NCI-H146 treated with DMSO at 0.1 percent for 48 hours (cell line): Measurements from ENCODE around the gene EHMT1.

Experiments used
- DNase-seq: peaks from one replicate; lab custom pipeline; 2025; ENCODE audit not compliant: unreplicated experiment; lab: John Stamatoyannopoulos, UW

Gene EHMT1

DNA sequence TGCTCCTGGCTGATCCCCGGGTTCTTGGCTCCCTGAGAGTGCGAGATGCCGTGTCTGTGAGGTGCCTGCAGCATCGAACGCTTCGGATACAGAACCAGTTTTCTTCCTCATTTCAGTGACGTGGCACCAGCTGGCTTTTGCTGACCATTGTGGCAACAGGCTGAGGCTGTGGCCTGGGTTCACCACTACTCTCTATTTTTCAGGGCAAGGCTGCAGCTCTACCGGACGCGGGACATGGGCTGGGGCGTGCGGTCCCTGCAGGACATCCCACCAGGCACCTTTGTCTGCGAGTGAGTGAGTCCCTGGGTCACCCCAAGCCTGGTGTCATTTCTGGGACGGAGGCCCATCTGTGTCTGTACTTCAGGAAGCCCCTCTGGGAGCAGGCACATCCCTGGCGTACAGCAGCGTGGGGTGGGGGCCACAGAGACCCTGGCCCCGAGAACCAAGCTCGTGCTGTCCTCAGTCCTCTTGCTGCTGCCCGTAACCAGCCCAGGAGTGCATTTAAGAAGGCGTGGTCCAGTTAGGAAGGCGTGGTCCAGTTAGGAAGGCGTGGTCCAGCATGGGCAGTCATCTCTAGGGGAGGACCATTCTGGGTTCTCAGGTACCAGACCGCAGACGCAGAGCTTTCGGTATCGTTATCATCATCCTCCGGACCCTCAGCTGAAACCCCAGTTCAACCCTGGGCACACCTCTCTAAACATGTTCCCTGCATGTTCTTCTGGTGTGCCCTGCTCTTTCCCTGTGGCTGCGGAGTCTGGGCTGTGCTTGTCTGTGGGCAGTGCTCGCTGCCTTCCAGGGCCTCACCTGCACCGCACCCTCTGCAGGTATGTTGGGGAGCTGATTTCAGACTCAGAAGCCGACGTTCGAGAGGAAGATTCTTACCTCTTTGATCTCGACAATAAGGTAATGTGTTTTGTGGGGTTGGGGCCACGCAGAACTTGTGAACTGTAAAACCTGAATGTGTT is 198.7 kb downstream of the EHMT1 start:
- DNase-seq: no peak

DNA sequence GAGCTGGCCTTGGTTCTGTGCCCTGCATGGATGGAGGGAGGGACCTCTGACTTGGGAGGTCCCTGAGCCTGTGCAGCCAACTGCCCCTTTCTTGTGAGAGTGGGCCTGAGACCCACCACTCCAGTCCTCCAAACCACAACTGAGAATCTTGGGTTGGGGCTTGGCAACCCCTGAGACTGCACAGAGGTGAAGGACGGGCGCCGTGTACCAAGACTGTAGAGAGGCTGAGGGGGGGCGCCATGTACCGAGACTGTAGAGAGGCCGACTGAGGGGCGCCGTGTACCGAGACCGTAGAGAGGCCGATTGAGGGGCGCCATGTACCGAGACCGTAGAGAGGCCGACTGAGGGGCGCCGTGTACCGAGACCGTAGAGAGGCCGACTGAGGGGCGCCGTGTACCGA is 199.5 kb downstream of the EHMT1 start:
- DNase-seq: no peak

DNA sequence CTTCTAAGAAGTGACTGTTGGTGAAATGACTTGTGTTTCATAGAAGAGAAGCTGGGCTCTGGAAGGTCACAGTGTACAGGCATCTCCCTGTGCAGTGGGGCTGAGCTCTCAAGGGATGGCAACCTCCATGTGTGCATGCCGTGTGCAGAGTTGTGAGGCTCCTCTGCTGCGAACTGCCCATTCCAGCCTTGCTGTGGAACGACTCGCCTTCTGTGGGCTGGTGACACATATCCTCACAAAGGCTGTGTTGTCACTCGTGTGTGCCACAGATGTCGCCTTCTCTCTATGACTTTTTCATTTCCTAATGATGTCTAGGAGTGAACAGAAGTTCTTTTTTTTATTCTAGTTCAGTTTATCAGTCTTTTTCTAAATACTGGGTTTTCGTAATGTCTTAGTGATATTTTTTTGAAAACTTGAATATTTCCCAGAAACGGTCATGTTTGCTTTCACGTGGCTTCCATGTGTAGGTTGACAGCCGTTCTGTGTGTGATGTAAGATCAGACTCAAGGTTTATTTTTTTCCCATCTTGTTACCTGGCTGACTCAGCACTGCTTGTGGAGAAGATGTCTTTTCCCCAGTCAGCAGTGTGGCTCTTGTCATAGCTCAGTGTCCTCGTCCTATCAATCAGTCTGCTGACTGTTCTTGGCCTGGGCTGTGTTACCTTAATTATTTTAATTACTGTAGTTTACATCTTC is 201.5 kb downstream of the EHMT1 start:
- DNase-seq: no peak

DNA sequence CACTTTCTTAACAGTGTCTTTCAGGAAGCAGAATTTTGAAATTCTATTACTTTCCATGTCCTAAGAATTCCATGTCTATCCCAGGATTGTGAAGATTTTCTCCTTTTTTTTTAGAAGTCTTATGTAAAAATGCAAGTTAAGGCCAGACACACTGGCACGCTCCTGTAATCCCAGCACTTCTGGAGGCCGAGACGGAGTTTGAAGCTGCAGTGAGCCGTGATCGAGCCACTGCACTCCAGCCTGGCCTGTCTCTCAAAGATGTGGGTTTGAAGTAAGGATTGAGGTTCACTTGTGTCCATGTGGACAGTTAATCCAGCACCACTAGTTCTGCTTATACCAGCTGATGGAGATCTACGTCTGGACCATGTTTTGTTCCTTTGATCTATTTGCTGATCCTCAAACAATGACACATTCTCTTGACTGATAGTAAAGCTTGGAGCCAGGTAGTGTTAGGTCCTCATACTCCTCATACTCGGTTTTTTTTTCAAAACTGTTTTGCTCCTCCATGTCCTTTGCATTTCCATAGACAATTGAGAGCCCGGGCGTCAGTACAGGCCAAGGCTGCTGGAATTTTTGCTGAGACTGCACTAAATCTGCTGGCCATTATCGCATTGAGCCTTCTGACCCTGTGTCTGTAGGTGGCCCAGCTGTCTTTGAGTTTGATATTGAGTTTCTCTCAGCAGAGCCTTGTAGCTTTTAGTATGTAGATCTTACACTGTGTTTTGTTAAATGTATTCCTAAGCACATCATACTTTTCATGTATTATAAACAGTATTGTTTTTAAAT is 205.4 kb downstream of the EHMT1 start:
- no peak for DNase-seq

DNA sequence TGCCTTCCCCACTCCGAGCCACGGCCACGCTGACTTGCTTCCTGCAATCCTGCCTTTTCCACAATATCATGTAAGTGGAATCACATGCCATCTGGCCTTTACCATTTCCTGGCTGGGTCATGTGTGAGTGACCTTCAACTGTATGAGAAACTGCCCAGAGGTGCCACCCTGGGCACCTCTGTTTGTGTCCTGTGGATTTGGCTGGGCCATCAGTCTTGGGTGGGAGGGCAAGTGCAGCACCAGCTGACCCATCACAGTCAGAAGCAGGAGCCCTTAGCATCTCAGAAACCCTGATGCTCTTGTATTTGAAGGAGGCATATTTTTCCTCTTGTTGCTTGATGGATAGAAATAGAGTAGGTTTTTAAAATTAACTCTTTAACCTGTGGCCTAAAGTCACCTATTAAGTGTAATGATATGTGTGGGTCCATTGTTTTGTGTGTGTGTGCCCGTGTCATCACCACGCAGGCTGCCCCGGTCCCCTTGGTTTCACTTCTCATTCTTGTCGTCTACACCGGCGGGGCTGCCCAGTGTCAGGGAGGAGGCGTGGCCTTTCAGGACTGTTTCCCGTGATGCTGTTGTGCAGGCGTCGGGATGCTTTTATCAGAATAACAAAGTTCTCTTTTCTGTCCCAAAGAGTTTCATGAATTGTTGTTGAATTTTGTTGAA is 206.7 kb downstream of the EHMT1 start:
- DNase-seq: no peak

DNA sequence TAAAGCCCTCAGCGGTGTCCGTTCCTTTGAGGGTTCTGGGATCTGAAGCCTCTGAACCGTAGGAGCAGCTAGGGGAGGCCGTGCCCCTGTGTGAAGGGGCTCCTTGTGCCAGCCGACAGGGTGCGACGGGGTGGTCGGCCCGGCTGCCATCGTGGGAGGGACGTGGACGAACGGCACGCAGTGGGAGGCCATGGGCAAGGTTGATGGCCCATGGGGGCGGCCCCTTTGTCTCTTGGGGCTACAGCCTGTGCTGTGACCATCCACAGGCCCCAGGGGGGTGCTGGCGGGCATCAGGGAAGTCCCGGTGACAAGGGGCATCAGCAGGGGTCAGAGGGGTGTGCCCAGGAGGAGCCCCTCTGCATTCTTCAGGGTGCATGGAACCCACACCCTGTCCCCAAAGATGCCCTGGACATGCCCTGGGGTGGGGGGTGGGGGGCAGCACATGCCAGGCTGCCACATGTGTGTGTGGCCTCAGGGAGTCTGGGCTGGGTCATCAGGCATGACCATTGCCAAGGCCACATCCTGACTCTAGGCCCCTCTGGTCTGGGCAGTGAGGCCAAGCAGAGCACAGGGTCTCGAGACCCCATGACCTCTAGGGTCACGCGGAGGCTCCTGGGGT is 209.2 kb downstream of the EHMT1 start:
- DNase-seq: no peak

DNA sequence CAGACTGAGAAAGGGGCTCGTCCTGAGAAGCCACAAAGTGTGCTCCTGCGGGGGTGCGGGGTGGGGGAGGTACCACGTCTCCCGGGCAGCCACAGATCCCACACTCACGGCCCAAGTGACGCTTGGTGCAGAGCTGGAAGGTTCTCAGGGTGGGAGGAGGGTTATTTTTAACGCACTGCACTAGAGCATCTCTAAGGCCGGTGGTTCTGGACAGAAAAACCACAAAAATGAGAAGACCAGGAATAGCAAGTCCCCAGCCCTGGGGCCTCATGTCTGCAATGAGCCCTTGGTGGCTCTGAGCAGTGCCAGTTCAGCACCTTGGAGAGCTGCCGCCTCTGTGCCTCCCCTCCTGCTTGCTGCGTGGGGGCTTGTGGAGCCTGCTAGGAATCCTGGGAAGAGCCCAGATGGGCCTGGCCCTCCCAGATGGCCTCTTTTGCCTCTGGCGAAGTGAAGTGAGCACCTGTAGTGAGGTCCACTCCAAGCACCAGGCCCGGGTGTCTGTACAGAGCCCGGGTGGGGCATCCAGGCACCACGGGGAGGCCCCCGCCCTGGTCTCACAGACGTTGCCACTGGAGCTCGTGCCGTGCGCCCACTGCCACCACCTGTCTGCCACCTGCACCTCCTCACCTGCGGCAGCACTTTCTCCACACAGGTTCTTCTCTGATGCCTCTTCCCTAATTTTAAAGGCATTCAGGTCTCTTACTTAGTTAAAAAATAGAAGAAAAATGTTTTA is 209.9 kb downstream of the EHMT1 start:
- DNase-seq: no peak

DNA sequence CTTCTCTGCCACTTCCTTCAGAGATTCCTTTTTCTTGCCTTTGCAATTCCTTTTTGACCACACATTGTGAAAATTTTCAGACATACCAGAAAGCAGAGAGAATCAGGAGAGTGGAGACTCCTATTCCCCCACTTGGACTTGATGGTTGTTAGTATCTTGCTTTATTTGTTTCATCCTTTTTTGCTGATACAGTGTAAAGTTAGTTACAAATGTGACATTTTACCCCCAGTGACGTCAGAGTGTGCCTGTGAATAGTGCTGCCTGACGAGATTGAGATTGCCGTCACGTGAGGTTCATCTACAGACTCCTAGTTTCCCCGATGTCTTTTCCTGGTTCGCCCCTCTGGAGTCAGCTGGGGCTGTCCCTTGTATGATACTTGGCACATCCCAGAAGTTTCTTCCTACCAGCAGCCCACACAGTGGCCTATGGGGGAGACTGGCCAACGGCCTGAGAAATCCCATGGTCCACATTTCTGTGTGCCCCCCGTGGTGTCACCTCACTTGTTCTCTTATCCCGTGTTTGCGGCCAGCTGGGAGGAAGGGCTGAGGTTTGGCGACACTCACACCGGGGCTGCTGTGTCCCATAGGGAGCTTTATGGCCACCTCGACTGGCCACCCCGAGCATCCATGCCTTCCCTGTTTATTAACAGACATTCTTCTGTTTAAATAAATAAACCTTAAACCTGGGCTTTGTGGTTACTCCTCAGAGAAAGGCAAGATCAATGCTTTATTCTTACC is 210.6 kb downstream of the EHMT1 start:
- DNase-seq: no peak

DNA sequence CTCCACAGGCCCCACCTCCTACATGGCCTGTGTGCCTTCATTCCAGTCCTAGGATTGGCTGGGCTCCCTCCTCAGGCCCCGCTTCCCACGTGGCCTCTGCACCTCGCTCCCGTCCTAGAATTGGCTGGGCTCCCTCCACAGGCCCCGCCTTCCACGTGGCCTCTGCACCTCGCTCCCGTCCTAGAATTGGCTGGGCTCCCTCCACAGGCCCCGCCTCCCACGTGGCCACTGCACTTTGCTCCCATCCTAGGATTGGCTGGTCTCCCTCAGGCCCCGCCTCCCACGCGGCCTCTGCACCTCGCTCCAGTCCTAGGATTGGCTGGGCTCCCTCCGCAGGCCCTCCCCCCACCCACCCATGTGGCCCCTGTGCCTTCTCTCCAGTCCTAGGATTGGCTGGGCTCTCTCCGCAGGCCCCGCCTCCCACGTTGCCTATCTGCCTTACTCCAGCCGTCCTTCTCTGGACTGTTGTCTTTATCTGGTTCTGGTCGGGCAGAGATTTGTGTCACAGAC is 213.4 kb downstream of the EHMT1 start:
- no peak for DNase-seq

DNA sequence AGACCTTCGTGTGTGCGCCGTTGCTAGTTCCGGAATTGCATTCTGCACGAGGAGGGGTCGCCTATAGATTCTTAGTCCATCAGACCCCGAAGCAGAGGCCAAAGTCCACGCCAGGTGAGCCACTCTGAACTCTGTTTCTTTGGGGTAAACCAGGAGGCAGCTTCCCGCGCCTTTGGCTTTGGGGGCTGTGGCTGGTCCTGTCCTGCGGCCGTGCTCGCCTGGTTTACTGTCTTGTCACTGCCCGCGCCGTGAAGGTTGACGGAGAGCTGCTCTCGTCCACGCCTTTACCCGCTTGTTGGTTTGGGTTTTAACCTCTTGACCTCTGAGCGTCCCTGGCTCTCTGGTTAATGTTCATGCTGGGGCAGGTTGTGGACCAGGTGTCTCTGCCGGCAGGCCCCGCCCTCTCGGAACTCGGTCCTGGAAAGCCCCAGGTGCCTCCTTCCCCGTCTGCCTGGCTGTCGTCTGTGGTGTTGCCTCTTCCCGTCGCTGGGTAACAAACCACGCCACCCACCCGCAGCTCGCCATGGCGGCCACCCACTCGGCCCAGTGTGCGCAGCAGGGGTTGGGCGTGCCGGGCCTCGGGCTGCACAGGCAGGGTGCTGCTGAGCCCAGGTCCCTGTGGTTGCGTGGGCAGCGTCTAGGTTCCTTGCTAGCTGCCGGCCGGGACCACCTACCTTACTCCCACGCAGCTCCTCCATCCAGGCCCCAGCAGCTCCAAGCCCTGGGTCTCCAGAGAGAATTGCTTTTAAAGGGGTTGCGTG is 214.2 kb downstream of the EHMT1 start:
- no peak for DNase-seq

DNA sequence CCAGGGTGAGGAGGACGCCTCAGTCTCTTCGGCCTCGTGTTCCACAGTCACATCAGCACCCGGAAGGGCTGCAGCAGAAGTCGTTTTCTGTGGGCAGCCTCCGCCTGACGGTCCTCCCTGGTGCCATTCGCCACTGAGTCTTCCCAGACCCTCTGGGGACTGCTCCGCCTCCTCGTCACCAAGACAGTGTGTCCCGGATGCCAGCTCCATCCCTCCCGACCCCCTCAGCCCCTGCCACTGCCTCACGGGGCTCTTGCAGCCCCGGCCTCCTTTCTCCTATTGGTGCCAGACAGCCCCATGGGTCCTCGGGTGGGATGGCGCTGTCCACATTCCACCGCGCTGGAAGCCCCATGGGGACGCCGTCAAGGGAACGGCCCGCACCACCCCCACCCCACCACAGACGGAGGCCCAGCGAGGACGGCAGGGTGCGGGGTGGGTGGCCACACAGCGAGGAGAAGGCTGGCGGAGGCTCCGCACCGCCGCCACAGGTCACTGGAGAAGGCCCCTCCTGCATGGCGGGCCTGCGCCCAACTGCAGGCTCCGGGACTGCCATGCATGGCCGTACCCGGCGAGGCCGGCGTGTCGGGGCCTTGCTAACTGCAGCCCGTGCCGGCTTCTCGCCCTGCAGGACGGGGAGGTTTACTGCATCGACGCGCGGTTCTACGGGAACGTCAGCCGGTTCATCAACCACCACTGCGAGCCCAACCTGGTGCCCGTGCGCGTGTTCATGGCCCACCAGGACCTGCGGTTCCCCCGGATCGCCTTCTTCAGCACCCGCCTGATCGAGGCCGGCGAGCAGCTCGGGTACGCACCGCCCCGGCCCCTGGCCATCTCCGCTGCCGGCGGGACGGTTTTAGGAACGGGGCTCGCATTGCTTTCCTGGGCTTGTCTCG is 215.2 kb downstream of the EHMT1 start:
- DNase-seq: no peak

DNA sequence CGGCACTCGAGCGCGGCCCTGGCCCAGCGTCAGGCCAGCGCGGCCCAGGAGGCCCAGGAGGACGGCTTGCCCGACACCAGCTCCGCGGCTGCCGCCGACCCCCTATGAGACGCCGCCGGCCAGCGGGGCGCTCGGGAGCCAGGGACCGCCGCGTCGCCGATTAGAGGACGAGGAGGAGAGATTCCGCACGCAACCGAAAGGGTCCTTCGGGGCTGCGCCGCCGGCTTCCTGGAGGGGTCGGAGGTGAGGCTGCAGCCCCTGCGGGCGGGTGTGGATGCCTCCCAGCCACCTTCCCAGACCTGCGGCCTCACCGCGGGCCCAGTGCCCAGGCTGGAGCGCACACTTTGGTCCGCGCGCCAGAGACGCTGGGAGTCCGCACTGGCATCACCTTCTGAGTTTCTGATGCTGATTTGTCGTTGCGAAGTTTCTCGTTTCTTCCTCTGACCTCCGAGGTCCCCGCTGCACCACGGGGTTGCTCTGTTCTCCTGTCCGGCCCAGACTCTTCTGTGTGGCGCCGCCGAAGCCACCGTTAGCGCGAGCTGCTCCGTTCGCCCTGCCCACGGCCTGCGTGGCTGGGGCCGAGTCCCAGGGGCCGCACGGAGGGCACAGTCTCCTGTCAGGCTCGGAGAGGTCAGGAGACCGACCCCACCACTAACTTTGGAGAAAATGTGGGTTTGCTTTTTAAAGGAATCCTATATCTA is 216.2 kb downstream of the EHMT1 start:
- DNase-seq: no peak

DNA sequence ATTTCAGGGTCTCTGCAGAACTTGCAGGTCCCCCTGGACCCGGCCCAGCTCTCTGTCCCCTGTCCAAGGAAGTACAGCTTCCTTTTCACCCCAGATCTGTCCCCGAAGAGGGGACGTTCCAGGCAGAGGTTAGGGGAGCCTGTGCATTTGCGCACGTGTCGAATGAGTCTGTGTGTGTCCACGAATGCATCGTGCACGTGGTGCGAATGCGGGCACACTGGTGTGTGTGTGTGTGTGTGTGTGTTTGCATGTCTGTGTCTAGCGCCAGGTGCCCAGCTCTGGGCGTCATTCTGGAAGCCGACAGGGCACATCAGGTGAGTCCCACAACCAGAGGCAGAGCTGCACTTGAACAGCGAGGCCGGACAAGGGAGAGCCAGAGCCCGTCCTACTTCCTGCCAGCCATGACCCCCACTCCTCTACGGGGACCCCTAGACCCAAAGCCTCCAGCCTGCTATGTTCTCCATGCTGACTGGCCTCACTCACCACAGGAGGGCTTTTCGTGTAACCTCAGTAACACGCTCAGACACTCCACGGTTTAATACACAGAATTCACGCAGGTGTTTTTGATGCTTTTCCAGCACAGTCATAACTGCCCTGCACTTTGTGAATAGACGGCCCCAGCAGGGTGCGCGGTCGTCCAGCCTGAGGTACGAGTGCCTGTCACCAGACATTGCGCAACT is 217.5 kb downstream of the EHMT1 start:
- DNase-seq: no peak

DNA sequence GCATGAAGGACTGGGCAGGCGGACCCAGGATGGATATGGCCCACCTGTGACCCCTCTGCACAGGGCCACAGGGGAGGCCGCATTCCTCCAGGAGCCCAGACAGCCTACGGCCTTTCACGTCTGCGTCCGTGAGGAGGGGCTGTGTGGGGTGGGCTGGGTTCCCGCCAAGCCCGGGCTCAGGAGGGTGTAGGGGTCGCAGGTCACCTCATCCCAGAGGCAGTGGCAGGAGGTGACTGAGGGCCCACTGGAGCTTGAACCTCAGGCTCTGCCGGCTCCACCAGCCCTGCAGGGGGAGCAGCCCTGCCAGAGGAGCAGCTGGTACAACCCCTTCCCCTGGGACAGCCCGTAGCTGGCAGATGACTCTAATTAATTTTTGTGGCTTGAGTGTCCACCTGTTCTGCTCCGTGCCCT is 218.0 kb downstream of the EHMT1 start:
- DNase-seq: no peak

DNA sequence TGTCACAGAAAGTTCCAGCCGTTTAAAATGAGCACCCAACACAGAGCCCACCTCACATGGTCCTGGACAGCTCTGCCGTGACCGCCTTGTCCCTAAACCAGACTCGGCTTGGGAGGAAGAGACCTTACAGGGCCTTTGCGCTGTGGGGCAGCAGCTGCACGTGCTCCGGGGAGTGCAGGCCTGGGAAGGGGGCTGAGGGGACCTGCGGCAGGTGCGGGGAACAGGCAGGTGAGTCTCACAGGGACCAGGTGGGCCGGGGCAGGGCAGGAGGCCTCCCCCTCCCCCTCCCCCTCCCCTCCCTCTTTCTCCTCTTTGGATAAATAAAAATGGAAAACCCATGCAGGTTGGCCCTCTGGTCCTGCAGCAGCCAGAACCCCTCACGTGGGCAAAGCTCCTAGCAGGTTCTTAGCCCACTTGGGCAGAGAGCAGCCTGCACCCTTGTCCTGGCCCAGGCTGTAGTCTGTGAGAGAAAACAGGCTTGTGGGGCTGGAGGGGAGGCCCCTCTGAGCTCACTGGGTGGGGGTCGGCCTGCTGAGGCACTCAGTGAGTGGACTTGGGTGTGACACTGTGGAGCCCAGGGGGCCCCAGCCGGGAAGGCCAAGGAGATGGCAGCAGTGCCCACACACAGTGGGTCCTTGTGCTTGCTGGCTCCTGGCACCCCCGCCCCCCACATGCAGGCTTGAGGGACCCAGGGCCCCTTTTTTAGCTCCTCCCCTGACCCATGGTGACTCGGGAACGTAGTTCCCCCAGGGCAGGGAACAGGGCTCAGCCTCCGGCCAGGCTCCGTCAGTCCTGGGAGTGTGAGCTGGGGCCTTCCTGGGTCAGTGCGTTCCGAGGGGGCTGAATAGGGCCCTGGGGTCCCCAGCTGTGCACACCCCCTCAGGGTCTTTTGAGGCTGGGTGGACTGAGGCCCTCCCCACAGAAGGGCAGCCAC is 218.8 kb downstream of the EHMT1 start:
- no peak for DNase-seq
